HCT116 (cell line): Measurements from ENCODE around the gene SEPTIN11.

ENCODE experiments used
- CEBPB ChIP-seq: IDR thresholded peaks from 2 replicates; pipeline ENCODE4 v1.6.1; 2012; ENCODE audit warnings: low read depth
- CTCF ChIP-seq, 3 experiments: fragments of 200-600 bp in 1 of 3; sonication (generic) in 1 of 3; IDR thresholded peaks in 2 of 3; conservative IDR thresholded peaks in 1 of 3; 2 replicates each; pipeline ENCODE4 v1.5.1; 2012 to 2017; ENCODE audit warnings: low read depth in 2 of 3, low read length in 2 of 3, antibody characterized with exemption in 1 of 3, borderline replicate concordance in 1 of 3, control low read depth in 1 of 3, mild to moderate bottlenecking in 1 of 3, mixed read lengths in 1 of 3, mixed run types in 1 of 3, moderate library complexity in 1 of 3; ENCODE audit not compliant: insufficient read depth in 1 of 3
- EZH2 ChIP-seq: fragments of 200-600 bp; sonication (generic); IDR thresholded peaks from 2 replicates; pipeline ENCODE4 v1.6.1; 2017; ENCODE audit warnings: antibody characterized with exemption, mixed run types
- JUND ChIP-seq: IDR thresholded peaks from 2 replicates; pipeline ENCODE4 v1.6.1; 2012
- POLR2A ChIP-seq: IDR thresholded peaks from 2 replicates; pipeline ENCODE4 v1.7.0; 2011; ENCODE audit warnings: borderline replicate concordance; ENCODE audit not compliant: insufficient read depth, insufficient read length; ENCODE audit errors: extremely low read depth
- POLR2AphosphoS5 ChIP-seq: IDR thresholded peaks from 2 replicates; pipeline ENCODE4 v1.6.1; 2011; ENCODE audit warnings: mild to moderate bottlenecking, low read depth, low read length, moderate library complexity
- RAD21 ChIP-seq: IDR thresholded peaks from 2 replicates; pipeline ENCODE4 v1.6.1; 2012; ENCODE audit warnings: low read depth, mild to moderate bottlenecking
- REST ChIP-seq: IDR thresholded peaks from 2 replicates; pipeline ENCODE4 v1.6.1; 2012; ENCODE audit warnings: low read depth
- YY1 ChIP-seq: IDR thresholded peaks from 2 replicates; pipeline ENCODE4 v1.6.1; 2011; ENCODE audit warnings: low read length, low read depth, moderate library complexity, mild to moderate bottlenecking; ENCODE audit not compliant: insufficient replicate concordance; ENCODE audit errors: extremely low read depth
- ZBTB33 ChIP-seq: IDR thresholded peaks from 2 replicates; pipeline ENCODE4 v1.6.1; 2011; ENCODE audit warnings: mild to moderate bottlenecking, low read length, moderate library complexity; ENCODE audit not compliant: insufficient replicate concordance; ENCODE audit errors: extremely low read depth

- TF ChIP-seq CTCF (IDR thresholded peaks at IDR 0.05 in 2 of 3, conservative IDR thresholded peaks at IDR 0.05 in 1 of 3; ENCODE audit: borderline replicate concordance in 1 of 3, insufficient read depth in 1 of 3, low read depth in 2 of 3, low read length in 2 of 3) (no peak), POLR2A (no peak), POLR2AphosphoS5 (no peak), YY1 (no peak), EZH2 (no peak), CEBPB (no peak), RAD21 (no peak), REST (no peak), ZBTB33 (no peak), JUND (no peak)
Measured at GRCh38 chr4:76987685-76988084, 38.1 kb downstream of the SEPTIN11 start.
